ENCODE results near the gene FAM118A.
"Not testable (repeated sequence)": the region's sequence is repeated elsewhere in the genome, so short reads cannot be mapped to it uniquely, and the experiment has no call there.

The FAM118A gene

GRCh38 chr22:45330548-45330947 lies 20.8 kb downstream of the FAM118A start:
- DNase-seq (ENCODE audit: low read depth in 2 of 2), result no peak

- DNase-seq (ENCODE audit: low read depth in 2 of 2), result no peak
Observed at GRCh38 chr22:45331486-45331885, 21.8 kb downstream of the FAM118A start.

- DNase-seq (ENCODE audit: low read depth in 2 of 2), result no peak
Observed at GRCh38 chr22:45332001-45332400, 22.3 kb downstream of the FAM118A start.

GRCh38 chr22:45334068-45334467 lies 24.3 kb downstream of the FAM118A start:
- DNase-seq (ENCODE audit: low read depth in 2 of 2), result no peak

- DNase-seq (ENCODE audit: low read depth in 2 of 2), result no peak
Observed at GRCh38 chr22:45334528-45334927, 24.8 kb downstream of the FAM118A start.

- DNase-seq (ENCODE audit: low read depth in 2 of 2), result no peak
Observed at GRCh38 chr22:45335021-45335818, 25.5 kb downstream of the FAM118A start.

GRCh38 chr22:45335854-45336522 lies 26.3 kb downstream of the FAM118A start:
- DNase-seq (ENCODE audit: low read depth in 2 of 2), result no peak

GRCh38 chr22:45336971-45337431 lies 27.3 kb downstream of the FAM118A start:
- DNase-seq (ENCODE audit: low read depth in 2 of 2), result no peak

GRCh38 chr22:45337536-45337935 lies 27.8 kb downstream of the FAM118A start:
- DNase-seq (ENCODE audit: low read depth in 2 of 2), result no peak

- no peak for DNase-seq (ENCODE audit: low read depth in 2 of 2)
Observed at GRCh38 chr22:45338795-45339194, 29.1 kb downstream of the FAM118A start.

- no peak for DNase-seq (ENCODE audit: low read depth in 2 of 2)
Observed at GRCh38 chr22:45340323-45340722, 30.6 kb downstream of the FAM118A start.

GRCh38 chr22:45341498-45341897 lies 31.8 kb downstream of the FAM118A start:
- no peak for DNase-seq (ENCODE audit: low read depth in 2 of 2)

GRCh38 chr22:45343143-45343542 lies 33.4 kb downstream of the FAM118A start:
- no peak for DNase-seq (ENCODE audit: low read depth in 2 of 2)

GRCh38 chr22:45344334-45344733 lies 34.6 kb downstream of the FAM118A start:
- DNase-seq (ENCODE audit: low read depth in 2 of 2), result no peak

GRCh38 chr22:45349916-45350315 lies 40.2 kb downstream of the FAM118A start:
- no peak for DNase-seq (ENCODE audit: low read depth in 2 of 2)

- DNase-seq (ENCODE audit: low read depth in 2 of 2), result no peak
Observed at GRCh38 chr22:45351956-45352355, 42.2 kb downstream of the FAM118A start.

GRCh38 chr22:45352757-45353156 lies 43.0 kb downstream of the FAM118A start:
- not testable (repeated sequence) for DNase-seq (ENCODE audit: low read depth in 2 of 2)

- DNase-seq (ENCODE audit: low read depth in 2 of 2), result no peak
Observed at GRCh38 chr22:45353786-45354185, 44.1 kb downstream of the FAM118A start.

GRCh38 chr22:45357490-45357889 lies 47.8 kb downstream of the FAM118A start:
- no peak for DNase-seq (ENCODE audit: low read depth in 2 of 2)

GRCh38 chr22:45358127-45358526 lies 48.4 kb downstream of the FAM118A start:
- DNase-seq (ENCODE audit: low read depth in 2 of 2), result no peak

- no peak for DNase-seq (ENCODE audit: low read depth in 2 of 2)
Observed at GRCh38 chr22:45359627-45360026, 49.9 kb downstream of the FAM118A start.

GRCh38 chr22:45366713-45367112 lies 57.0 kb downstream of the FAM118A start:
- no peak for DNase-seq (ENCODE audit: low read depth in 2 of 2)

GRCh38 chr22:45373592-45373991 lies 63.9 kb downstream of the FAM118A start:
- not testable (repeated sequence) for DNase-seq (ENCODE audit: low read depth in 2 of 2)

All from fibroblast of skin of left quadriceps (primary cell).